IMR-90 (cell line): ENCODE measurements around the gene C2orf69. TPM values are rescaled to one million over a fixed set of nuclear protein-coding genes. Genes with fewer than 3 reads are reported as not detected.

ENCODE experiments used
- ATAC-seq: fragments of 200-7000 bp; cut with Tn5 transposase; 2 replicates; pipeline ENCODE4 v1.9.1; 2020; ENCODE audit warnings: low read depth, mild to moderate bottlenecking, moderate library complexity
- BruUV-seq: library from RNA; stranded (reverse); fragments of 400-500 nt; replicated peaks from 2 replicates; lab custom pipeline; 2021; lab: Mats Ljungman, UMichigan
- CTCF ChIA-PET: fragments of 300-600 bp; formaldehyde crosslinking; extraction: SDS; loops from one replicate; lab custom pipeline; 2021; ENCODE audit warnings: antibody characterized with exemption; lab: Yijun Ruan, JAX
- POLR2A ChIA-PET: fragments of 300-600 bp; sonication (Branson Sonifier 250); formaldehyde crosslinking; loops from one replicate; lab custom pipeline; 2022; ENCODE audit warnings: antibody characterized with exemption; ENCODE audit not compliant: unreplicated experiment; lab: Charles Lee
- DNase-seq: peaks from one replicate; pipeline ENCODE4 v3.0.0; 2013
- H2AFZ ChIP-seq: replicated peaks from 2 replicates; pipeline ENCODE3; 2013; ENCODE audit warnings: low read length, mild to moderate bottlenecking; ENCODE audit not compliant: poor library complexity
- H2AK5ac ChIP-seq: 2 replicates; pipeline ENCODE4 v1.6.1; 2013; ENCODE audit warnings: low read depth, low read length, inconsistent platforms
- H2AK9ac ChIP-seq: replicated peaks from 2 replicates; pipeline ENCODE3; 2013; ENCODE audit warnings: mild to moderate bottlenecking, low read depth, low read length, moderate library complexity; ENCODE audit not compliant: poor library complexity
- H2BK120ac ChIP-seq: 2 replicates; pipeline ENCODE4 v1.6.1; 2013; ENCODE audit warnings: low read depth, low read length, inconsistent platforms
- H2BK15ac ChIP-seq: 3 replicates; pipeline ENCODE4 v1.6.1; 2013; ENCODE audit warnings: low read depth, low read length, inconsistent platforms
- H2BK20ac ChIP-seq: 2 replicates; pipeline ENCODE4 v1.6.1; 2013; ENCODE audit warnings: low read depth, mild to moderate bottlenecking, inconsistent platforms, low read length, moderate library complexity
- H2BK5ac ChIP-seq: 2 replicates; pipeline ENCODE4 v1.6.1; 2013; ENCODE audit warnings: mild to moderate bottlenecking, low read depth, low read length, inconsistent platforms; ENCODE audit not compliant: poor library complexity, severe bottlenecking
- H3K14ac ChIP-seq: replicated peaks from 2 replicates; pipeline ENCODE4 v1.6.1; 2013; ENCODE audit warnings: low read depth, low read length, inconsistent platforms
- H3K18ac ChIP-seq: 2 replicates; pipeline ENCODE4 v1.6.1; 2013; ENCODE audit warnings: low read depth, low read length, control low read depth
- H3K23ac ChIP-seq: 2 replicates; pipeline ENCODE4 v1.6.1; 2013; ENCODE audit warnings: low read depth, low read length, inconsistent platforms
- H3K27ac ChIP-seq: 2 replicates; pipeline ENCODE4 v1.5.1; 2013; ENCODE audit warnings: mild to moderate bottlenecking, control low read depth, low read length; ENCODE audit not compliant: insufficient read depth
- H3K27me3 ChIP-seq: 2 replicates; pipeline ENCODE4 v1.6.1; 2013; ENCODE audit warnings: low read length; ENCODE audit not compliant: control insufficient read depth, insufficient read depth
- H3K36me3 ChIP-seq: 2 replicates; pipeline ENCODE4 v1.6.1; 2013; ENCODE audit warnings: low read length, mixed read lengths; ENCODE audit not compliant: control insufficient read depth, insufficient read depth
- H3K4ac ChIP-seq: 2 replicates; pipeline ENCODE4 v1.6.1; 2013; ENCODE audit warnings: low read depth, low read length, inconsistent platforms
- H3K4me1 ChIP-seq: 2 replicates; pipeline ENCODE4 v1.6.1; 2013; ENCODE audit warnings: low read length, mixed read lengths; ENCODE audit not compliant: control insufficient read depth, insufficient read depth
- H3K4me2 ChIP-seq: 2 replicates; pipeline ENCODE4 v1.6.1; 2013; ENCODE audit warnings: low read depth, mild to moderate bottlenecking, control low read depth, low read length, moderate library complexity
- H3K4me3 ChIP-seq: 2 replicates; pipeline ENCODE4 v1.5.1; 2013; ENCODE audit warnings: low read depth, mild to moderate bottlenecking, control low read depth, low read length, moderate library complexity; ENCODE audit not compliant: insufficient read depth
- H3K56ac ChIP-seq: 2 replicates; pipeline ENCODE4 v1.6.1; 2013; ENCODE audit warnings: low read length, inconsistent platforms; ENCODE audit not compliant: insufficient read depth; ENCODE audit errors: extremely low read depth
- H3K79me1 ChIP-seq, 2 experiments: 2 replicates each; pipeline ENCODE4 v1.6.1; 2013; ENCODE audit warnings: low read length in 2 of 2, inconsistent platforms in 1 of 2, low read depth in 1 of 2
- H3K9ac ChIP-seq: 2 replicates; pipeline ENCODE4 v1.6.1; 2013; ENCODE audit warnings: low read depth, low read length, control low read depth
- H3K9me1 ChIP-seq: 2 replicates; pipeline ENCODE4 v1.6.1; 2013; ENCODE audit warnings: low read length, inconsistent platforms; ENCODE audit not compliant: insufficient read depth
- H3K9me3 ChIP-seq: 2 replicates; pipeline ENCODE4 v1.6.1; 2013; ENCODE audit warnings: low read length; ENCODE audit not compliant: control insufficient read depth, insufficient read depth
- H4K20me1 ChIP-seq: 2 replicates; pipeline ENCODE4 v1.6.1; 2013; ENCODE audit warnings: low read length, inconsistent platforms; ENCODE audit not compliant: insufficient read depth
- H4K5ac ChIP-seq: 2 replicates; pipeline ENCODE4 v1.6.1; 2013; ENCODE audit warnings: mild to moderate bottlenecking, low read depth, low read length, control low read depth
- H4K8ac ChIP-seq, 2 experiments: 2 replicates each; pipeline ENCODE4 v1.6.1; 2013; ENCODE audit warnings: low read depth in 2 of 2, low read length in 2 of 2, control low read depth in 1 of 2, inconsistent platforms in 1 of 2
- H4K91ac ChIP-seq: 2 replicates; pipeline ENCODE4 v1.6.1; 2013; ENCODE audit warnings: low read depth, low read length, inconsistent platforms; ENCODE audit not compliant: insufficient read depth
- BHLHE40 ChIP-seq: fragments of 150-350 bp; IDR thresholded peaks from 2 replicates; pipeline ENCODE4 v1.6.1; 2016; ENCODE audit warnings: mild to moderate bottlenecking, low read depth, low read length
- RAD21 ChIP-seq: IDR thresholded peaks from 2 replicates; pipeline ENCODE4 v1.6.1; 2012; ENCODE audit warnings: low read length, improper control_type of control experiment
- WGBS, 2 experiments: methylation state at CpG; one replicate each; pipeline versions ENCODE4 v1.1.5 to v1.1.7; 2013; ENCODE audit warnings: missing lambda C conversion rate in 2 of 2; ENCODE audit not compliant: insufficient read length in 1 of 2; ENCODE audit errors: extremely low coverage in 2 of 2; 5-methylcytosine and 5-hydroxymethylcytosine counted together
- dilution Hi-C: fragments of 300-500 bp; cut with HindIII; formaldehyde crosslinking; loops from one replicate; pipeline ENCODE4 v1.14.3; 2018; ENCODE audit warnings: low sequenced_read_pairs; ENCODE audit not compliant: unreplicated experiment
- in situ Hi-C: fragments of 300-500 bp; cut with MboI; formaldehyde crosslinking; loops from 3 replicates; pipeline ENCODE4 v1.14.3; 2019; ENCODE audit warnings: low sequenced_read_pairs, inconsistent platforms, mixed read lengths
- intact Hi-C: fragments of 100-400 bp; cut with micrococcal nuclease; formaldehyde crosslinking; loops from 2 replicates; pipeline ENCODE4 v1.10.0; 2022
- polyA plus RNA-seq, 3 experiments: library from polyadenylated mRNA; depleted of rRNA; stranded (reverse); fragments of >200 nt; gene quantifications; 2 replicates each; pipeline ENCODE4 v1.2.3, GENCODE V29; 2012; ENCODE audit warnings: low replicate concordance in 1 of 3
- total RNA-seq: library from RNA; depleted of rRNA; stranded (reverse); fragments of >200 nt; gene quantifications from 2 replicates; pipeline ENCODE4 v1.2.3, GENCODE V29; 2012

C2orf69 gene
- total and polyA plus RNA-seq, 2 of the 4 experiments (the other 2 are of a cell fraction): 3.1 to 4.7 TPM

- Histone ChIP-seq H3K36me3 (no peaks in the 10 kb centered on the region), H2BK120ac (no peak overlapping the region), H3K4me1 (no peaks in the 10 kb centered on the region), H3K27me3 (no peaks in the 10 kb centered on the region), H2BK5ac (no peak overlapping the region), H4K5ac (no peak overlapping the region), H4K8ac (no peak overlapping the region), H3K27ac (no peak overlapping the region), H3K56ac (no peak overlapping the region), H2BK15ac (no peak overlapping the region), H4K91ac (no peak overlapping the region), H4K20me1 (no peaks in the 10 kb centered on the region), H2BK20ac (no peak overlapping the region), H3K4ac (no peak overlapping the region), H3K79me1 (no peaks in the 10 kb centered on the region), H2AK5ac (no peak overlapping the region), H3K9ac (no peak overlapping the region), H3K23ac (no peak overlapping the region), H3K4me3 (no peak overlapping the region), H3K14ac (no peak overlapping the region), H2AK9ac (no peak overlapping the region), H3K4me2 (no peak overlapping the region), H2AFZ (no peak overlapping the region), H3K9me3 (peaks cover 3% of the 10 kb centered on the region), H3K9me1 (no peaks in the 10 kb centered on the region), H3K18ac (no peak overlapping the region)
- dilution Hi-C loops (no loop called here), intact Hi-C loops (no loop called here), in situ Hi-C loops (no loop called here)
- ChIA-PET POLR2A (no interaction called here), CTCF (no interaction called here)
- no peak for TF ChIP-seq BHLHE40
- TF ChIP-seq RAD21: no peak
- DNase-seq (no peak), ATAC-seq (no peak)
- no TSS peak for BruUV-seq
- whole genome bisulfite sequencing, 2 experiments: no CpG with 5 or more reads among the region's 1 CpG
These were observed 36.9 kb upstream of the C2orf69 start for GRCh38 chr2:199874209-199874608.
